ENCODE data around the gene IMP4. TPM values are rescaled to one million over a fixed set of nuclear protein-coding genes. Genes with fewer than 3 reads are reported as not detected.
A peak's percentile ranks its signal among the peaks of the same experiment; 100 is the strongest.

IMP4 gene
- total RNA-seq, 1 experiment from 2014 or later = 101 TPM

DNA sequence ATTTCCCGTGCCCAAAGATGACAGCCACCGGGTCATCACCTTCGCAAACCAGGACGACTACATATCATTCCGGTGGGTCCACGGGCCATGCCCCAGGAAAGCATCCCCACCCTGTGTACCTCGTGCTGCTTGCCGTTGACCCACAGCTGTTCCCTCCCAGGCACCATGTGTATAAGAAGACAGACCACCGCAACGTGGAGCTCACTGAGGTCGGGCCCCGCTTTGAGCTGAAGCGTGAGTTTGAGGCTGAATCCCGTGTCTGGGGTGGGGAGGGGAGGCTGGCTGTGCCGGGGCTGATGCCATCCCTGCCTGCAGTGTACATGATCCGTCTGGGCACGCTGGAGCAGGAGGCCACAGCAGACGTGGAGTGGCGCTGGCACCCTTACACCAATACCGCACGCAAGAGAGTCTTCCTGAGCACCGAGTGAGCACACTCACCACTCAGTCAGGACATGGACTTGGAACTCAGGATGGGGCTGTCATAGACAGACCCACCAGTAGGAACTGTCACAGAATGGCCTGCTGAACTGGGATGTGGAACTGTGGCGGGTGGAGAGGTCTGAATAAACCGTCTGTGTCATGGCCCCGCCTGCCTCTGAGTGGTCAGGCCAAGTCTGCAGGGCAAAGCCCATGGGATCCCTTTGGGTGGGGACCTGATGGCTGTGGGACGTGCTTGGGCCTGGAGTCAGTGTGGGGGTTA is 3.5 kb downstream of the IMP4 start:
- no peak overlapping the region for H3K56ac ChIP-seq (ENCODE audit: insufficient read length, low read depth, low read length)
- H3K14ac ChIP-seq (ENCODE audit: insufficient read depth, low read length) = no peak overlapping the region
- DNase-seq = no peak
- Mint-ChIP-seq H3K36me3 (ENCODE audit: insufficient read depth in 1 of 3, low read depth in 3 of 3) (peaks cover 44 to 62% (median 46%) of the 10 kb centered on the region in 3 experiments), H3K27ac (peak overlapping the region in 1 of 3 experiments; percentile 70; a peak in 1 of 7 replicates), H3K4me3 (no peak overlapping the region), H3K27me3 (ENCODE audit: low read depth) (no peaks in the 10 kb centered on the region), H3K9me3 (no peaks in the 10 kb centered on the region; a peak in 1 of 5 replicates), H3K4me1 (peaks cover 5% of the 10 kb centered on the region in 2 experiments)
- H3K27ac ChIP-seq (ENCODE audit: insufficient read length, low read depth, low read length) = no peak overlapping the region
- H4K8ac ChIP-seq (replicated peaks; ENCODE audit: insufficient read length, low read depth, low read length) = no peak overlapping the region
- TF ChIP-seq, protein P1, sequence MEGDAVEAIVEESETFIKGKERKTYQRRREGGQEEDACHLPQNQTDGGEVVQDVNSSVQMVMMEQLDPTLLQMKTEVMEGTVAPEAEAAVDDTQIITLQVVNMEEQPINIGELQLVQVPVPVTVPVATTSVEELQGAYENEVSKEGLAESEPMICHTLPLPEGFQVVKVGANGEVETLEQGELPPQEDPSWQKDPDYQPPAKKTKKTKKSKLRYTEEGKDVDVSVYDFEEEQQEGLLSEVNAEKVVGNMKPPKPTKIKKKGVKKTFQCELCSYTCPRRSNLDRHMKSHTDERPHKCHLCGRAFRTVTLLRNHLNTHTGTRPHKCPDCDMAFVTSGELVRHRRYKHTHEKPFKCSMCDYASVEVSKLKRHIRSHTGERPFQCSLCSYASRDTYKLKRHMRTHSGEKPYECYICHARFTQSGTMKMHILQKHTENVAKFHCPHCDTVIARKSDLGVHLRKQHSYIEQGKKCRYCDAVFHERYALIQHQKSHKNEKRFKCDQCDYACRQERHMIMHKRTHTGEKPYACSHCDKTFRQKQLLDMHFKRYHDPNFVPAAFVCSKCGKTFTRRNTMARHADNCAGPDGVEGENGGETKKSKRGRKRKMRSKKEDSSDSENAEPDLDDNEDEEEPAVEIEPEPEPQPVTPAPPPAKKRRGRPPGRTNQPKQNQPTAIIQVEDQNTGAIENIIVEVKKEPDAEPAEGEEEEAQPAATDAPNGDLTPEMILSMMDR (conservative IDR thresholded peaks at IDR 0.05) = no peak
- no peaks in the 10 kb centered on the region; the same call in 1 of the 2 replicates for H3K79me2 ChIP-seq (ENCODE audit: insufficient read depth, low read length)
- no peak overlapping the region for H3K9ac ChIP-seq (ENCODE audit: extremely low read depth, insufficient read length, low read length)
- H2BK5ac ChIP-seq (ENCODE audit: insufficient read length, low read length) = no peak overlapping the region
- no peak overlapping the region for H2BK15ac ChIP-seq (ENCODE audit: low read depth, low read length)
- H3K4me1 ChIP-seq (ENCODE audit: insufficient read depth, low read length) = 0 out of 2 replicates have a peak, but pooled peaks cover under 1% of the 10 kb centered on the region
- H2AFZ ChIP-seq (ENCODE audit: low read length) = no peak overlapping the region
- peaks cover 5% of the 10 kb centered on the region for H3K23me2 ChIP-seq (ENCODE audit: insufficient read length, low read depth, low read length, poor library complexity, severe bottlenecking)
- no peak overlapping the region for H2BK120ac ChIP-seq (ENCODE audit: low read depth, low read length, poor library complexity, severe bottlenecking)
- no peak overlapping the region for H2AK5ac ChIP-seq (ENCODE audit: insufficient read length, low read length)
- no peak overlapping the region for H4K91ac ChIP-seq (ENCODE audit: insufficient read length, low read depth, low read length)
- H3K4ac ChIP-seq (ENCODE audit: low read depth, low read length) = no peak overlapping the region
- H4K20me1 ChIP-seq (ENCODE audit: control insufficient read depth, insufficient read depth, insufficient read length) = no peaks in the 10 kb centered on the region
- H3K23ac ChIP-seq (ENCODE audit: insufficient read length, low read depth, low read length) = no peak overlapping the region
- H2BK12ac ChIP-seq (ENCODE audit: insufficient read length, low read depth, low read length) = no peak overlapping the region
- H4K5ac ChIP-seq (ENCODE audit: insufficient read length, low read depth, low read length) = no peak overlapping the region
- H2BK20ac ChIP-seq (ENCODE audit: low read depth, low read length, poor library complexity, severe bottlenecking) = no peak overlapping the region
- H3K79me1 ChIP-seq (ENCODE audit: insufficient read depth, low read depth, low read length, poor library complexity, severe bottlenecking) = no peaks in the 10 kb centered on the region
- H3K18ac ChIP-seq (ENCODE audit: insufficient read length, low read depth, low read length) = no peak overlapping the region
- no peaks in the 10 kb centered on the region for H3K9me3 ChIP-seq (ENCODE audit: control insufficient read depth, low read depth, low read length)
- WGBS (ENCODE audit: extremely low coverage, insufficient read length, low lambda C conversion rate) = no CpG with 5 or more reads among the region's 26 CpGs
- H3K27me3 ChIP-seq (ENCODE audit: insufficient read depth, low read length) = no peaks in the 10 kb centered on the region
- no peak overlapping the region for H3T11ph ChIP-seq (ENCODE audit: low read length)
- no peak overlapping the region for H3K4me2 ChIP-seq (ENCODE audit: insufficient read depth, insufficient read length, low read length)

Measured in H9 (cell line).